Amniotic stem cell (primary cell): ENCODE data around the gene RTTN.
"Not testable (repeated sequence)": the region's sequence is repeated elsewhere in the genome, so short reads cannot be mapped to it uniquely, and the experiment has no call there.

ENCODE experiments used
- DNase-seq: peaks from one replicate; lab custom pipeline; 2025; lab: John Stamatoyannopoulos, UW

Gene RTTN

DNA sequence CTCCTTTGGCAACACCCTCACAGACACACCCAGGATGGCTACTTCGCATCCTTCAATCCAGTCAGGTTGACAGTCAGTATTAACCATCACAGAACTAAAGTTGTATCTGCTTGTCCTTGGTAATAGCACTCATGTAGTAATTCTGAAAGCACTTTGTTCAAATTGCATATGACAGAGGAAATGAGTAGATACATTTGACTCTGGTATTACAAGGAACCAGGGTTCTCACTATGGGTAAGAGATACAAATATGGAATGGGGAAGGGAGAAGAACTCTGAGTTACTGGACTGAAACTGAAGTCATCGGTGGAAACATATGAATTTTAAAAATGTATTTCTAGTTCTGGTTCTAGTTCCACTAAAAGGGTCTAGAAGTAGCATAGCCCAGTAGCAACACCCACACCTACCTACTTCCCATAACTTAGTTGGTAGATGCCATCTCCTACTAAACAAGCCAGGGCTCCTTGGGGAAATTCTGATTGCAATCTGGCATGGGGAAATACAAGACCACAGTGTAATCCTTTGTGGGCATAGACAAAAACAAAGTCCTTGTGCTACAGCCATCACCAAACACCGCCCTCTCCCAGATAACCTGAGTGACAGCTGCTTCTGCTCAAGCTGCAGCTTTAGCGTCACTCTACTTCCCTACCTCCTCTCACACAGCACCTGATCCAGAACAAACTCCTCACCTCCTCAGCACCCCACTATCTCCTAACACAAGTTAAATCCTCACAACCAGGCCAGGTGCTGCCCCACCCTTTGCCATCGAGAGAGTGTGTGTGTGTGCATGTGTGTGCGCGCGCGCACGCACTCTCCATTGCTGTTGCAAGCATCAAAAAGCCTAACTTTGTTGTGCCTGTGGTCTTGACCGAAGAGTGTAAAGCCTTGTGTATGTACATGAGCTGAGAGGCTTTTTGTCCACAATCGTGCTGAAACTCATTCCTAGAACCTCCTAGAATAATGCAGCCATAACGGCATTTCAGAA is 226.5 kb downstream of the RTTN start:
- DNase-seq, result no peak

- not testable (repeated sequence) for DNase-seq
These were observed 230.2 kb downstream of the RTTN start for GRCh38 chr18:69975294-69975693.

DNA sequence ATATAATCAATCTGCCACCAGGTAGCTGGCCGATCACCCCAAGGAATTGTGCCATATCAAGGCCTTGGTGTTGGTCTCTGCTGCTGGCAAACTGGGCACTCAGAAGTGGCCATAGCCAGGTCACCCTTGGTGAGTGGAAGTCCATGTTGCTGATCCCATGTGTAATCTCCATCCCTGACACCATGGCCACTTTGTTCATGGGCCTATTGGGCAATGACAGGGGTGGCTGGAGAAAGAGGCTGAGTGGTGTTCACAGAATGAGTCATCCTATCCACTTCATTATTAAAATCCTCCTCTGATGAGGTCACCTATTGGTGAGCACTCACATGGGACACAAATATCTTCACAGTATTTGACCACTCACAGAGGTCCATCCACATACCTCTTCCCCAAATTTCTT is 231.1 kb downstream of the RTTN start:
- no peak for DNase-seq

DNA sequence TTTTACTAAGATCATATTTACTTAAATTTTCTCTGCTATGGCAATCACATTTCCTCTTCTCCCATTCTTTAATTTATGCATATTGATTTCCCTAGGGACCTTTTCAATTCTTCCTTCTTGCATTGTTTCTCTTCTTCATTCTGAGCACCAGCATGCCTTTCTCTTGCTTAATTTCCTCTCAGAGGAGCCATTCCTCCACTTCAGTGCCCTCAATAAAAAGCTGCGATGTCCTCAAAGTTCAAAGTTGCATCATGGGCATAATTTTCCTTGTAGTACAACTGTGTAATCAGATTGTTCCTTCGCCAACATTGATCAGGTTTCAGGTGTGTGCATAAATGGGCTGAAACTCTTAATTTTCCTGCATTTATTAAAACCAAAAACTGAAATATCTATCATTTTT is 236.0 kb downstream of the RTTN start:
- DNase-seq, result no peak

DNA sequence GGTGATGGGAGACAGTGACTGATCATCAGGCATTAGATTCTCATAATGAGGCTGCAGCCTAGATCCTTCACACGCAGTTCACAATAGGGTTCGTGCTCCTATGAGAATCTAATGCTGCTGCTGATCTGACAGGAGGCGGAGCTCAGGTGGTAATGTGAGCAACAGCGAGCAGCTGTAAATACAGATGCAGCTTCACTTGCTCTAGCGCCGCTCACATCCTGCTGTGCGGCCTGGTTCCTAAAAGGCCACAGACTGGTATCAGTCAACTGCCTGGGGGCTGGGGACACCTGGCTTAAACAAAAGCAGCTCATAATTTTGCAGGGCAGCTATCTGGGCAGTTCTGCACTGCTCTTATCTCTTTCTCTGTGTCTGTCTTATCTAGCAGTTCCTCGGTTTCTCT is 237.4 kb downstream of the RTTN start:
- DNase-seq, result no peak

DNA sequence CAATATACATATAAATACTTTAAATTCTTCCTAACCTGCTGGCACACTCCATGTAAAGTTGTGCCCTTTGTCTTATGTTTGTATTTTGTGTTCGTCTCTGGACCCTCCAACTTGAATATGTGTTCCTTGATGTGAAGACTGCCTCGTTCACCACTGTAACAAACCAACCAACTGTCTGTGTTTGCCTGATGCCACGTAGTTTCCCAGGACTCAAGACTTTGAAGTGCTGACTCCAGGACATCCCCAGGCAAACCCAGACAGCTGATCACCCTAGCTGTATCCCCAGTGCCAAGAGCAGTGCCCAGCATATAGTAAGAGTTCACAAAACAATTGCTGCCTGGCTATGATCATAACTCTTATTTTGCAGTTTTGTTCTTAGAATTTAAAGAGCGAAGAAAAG is 242.3 kb downstream of the RTTN start:
- no peak for DNase-seq

GRCh38 chr18:69961718-69962117 is 243.8 kb downstream of the RTTN start:
- DNase-seq, result no peak

DNA sequence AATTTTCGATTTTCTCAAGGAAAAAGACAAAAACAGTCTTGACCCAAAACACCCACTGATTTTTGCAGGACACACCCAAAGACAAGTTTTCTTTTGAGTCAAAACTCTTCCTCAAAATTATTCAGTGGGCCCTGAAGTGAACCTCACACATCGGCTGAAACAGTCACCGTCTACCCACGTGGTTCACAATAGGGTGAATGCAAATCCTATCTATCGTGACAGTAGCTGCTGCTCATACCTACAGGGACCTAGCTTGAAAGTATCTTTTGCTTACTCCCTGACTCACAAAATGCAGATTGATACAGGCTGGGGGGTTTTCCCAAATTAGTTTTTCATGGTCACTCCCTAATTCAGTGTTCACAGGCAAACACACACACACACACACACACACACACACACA is 247.1 kb downstream of the RTTN start:
- no peak for DNase-seq

DNA sequence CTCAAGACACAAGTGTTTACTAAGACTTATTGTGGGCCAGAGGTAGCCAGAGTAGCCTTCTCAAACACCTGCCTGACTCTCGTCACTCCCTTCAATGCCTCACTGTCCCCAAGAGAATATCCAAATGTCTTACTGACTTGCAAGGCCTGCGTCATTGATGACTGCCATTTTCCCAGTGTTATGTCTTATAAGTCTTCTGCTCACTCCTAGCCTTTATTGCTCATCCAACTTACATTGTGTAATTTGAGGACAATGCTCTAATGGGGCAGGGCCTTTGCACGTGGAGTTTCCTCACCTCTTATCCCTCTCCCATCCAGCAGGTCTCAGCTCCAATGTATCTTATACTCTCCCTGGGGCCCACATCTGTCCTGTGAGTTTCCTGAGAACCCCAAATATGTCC is 247.7 kb downstream of the RTTN start:
- DNase-seq, result no peak

GRCh38 chr18:69956665-69957620 is 248.5 kb downstream of the RTTN start:
- DNase-seq, result no peak

GRCh38 chr18:69956057-69956456 is 249.4 kb downstream of the RTTN start:
- no peak for DNase-seq

DNA sequence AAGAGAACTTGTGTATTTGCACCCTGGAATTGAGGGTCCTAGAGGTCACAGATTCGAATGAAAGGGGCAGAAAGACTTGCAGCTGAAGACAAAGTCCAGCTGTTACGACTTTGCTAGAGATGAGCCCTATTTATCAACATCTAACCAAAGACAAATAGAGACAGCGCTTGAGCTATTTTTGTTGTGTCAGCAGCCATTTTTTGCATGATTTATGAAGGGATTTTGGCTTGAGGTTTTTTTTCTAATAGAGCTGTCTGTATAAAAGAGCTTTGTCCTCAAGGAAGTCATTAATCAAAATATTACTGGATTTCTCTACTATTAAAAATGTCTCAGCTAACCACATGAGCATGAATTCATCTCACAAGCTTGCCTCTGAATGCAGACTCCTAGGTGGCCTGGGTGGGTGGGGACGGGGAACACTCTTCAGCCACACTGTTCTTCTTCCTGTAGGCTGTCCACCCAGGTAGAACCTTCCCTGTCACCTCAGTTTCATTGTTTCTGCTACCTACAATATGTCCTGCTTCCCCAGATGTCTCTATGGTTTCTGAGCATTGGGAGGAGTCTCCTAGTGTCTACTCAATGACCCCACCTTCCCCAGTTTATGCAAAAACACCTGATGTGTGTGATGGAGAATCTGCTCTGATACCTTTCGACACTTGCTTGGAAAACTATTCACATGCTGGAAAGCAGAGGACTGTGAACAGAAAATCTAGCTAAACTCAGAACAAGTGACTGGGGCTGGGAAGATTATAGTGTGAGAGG is 250.6 kb downstream of the RTTN start:
- no peak for DNase-seq

GRCh38 chr18:69953191-69953590 is 252.3 kb downstream of the RTTN start:
- DNase-seq, result no peak
